NOMO-1 (cell line): ENCODE results near the gene MEPCE.

Source experiments
- DNase-seq, 2 experiments: peaks; one replicate each; lab custom pipeline; 2025; ENCODE audit not compliant: unreplicated experiment in 2 of 2; lab: John Stamatoyannopoulos, UW

MEPCE gene

GRCh38 chr7:100402241-100402640, 27.4 kb upstream of the MEPCE start:
- DNase-seq = no peak

GRCh38 chr7:100406767-100407166, 22.9 kb upstream of the MEPCE start:
- DNase-seq = no peak

- peak; percentile 65 to 83 for DNase-seq
Observed at GRCh38 chr7:100407285-100408180, 22.1 kb upstream of the MEPCE start.

- no peak for DNase-seq
Observed at GRCh38 chr7:100411101-100411500, 18.5 kb upstream of the MEPCE start.

GRCh38 chr7:100413346-100413745, 16.3 kb upstream of the MEPCE start:
- peak; percentile 32 to 60 for DNase-seq

GRCh38 chr7:100413889-100414288, 15.7 kb upstream of the MEPCE start:
- no peak for DNase-seq

- DNase-seq = no peak
Observed at GRCh38 chr7:100415448-100415847, 14.2 kb upstream of the MEPCE start.

GRCh38 chr7:100418930-100419659, 10.5 kb upstream of the MEPCE start:
- no peak for DNase-seq

GRCh38 chr7:100419660-100420226, 9.9 kb upstream of the MEPCE start:
- DNase-seq = no peak

- DNase-seq = no peak
Observed at GRCh38 chr7:100423315-100423714, 6.3 kb upstream of the MEPCE start.

GRCh38 chr7:100425347-100425746, 4.3 kb upstream of the MEPCE start:
- DNase-seq = no peak

- no peak for DNase-seq
Observed at GRCh38 chr7:100426516-100426915, 3.1 kb upstream of the MEPCE start.

- DNase-seq = no peak
Observed at GRCh38 chr7:100427762-100428198, 1.9 kb upstream of the MEPCE start.

GRCh38 chr7:100428199-100428966, 1.2 kb upstream of the MEPCE start, which contains the start of gene ZCWPW1:
Gene ZCWPW1, minus strand, starts transcription at chr7:100428703. Its CDS starts 8,054 bp downstream, at chr7:100420649.
- peak; percentile 99 for DNase-seq

GRCh38 chr7:100428967-100429636, 529 bp upstream of the MEPCE start:
- peak; percentile 100 for DNase-seq

- DNase-seq = peak in 1 of 2 experiments; percentile 57
Observed at GRCh38 chr7:100430493-100431285, 1.1 kb downstream of the MEPCE start.

GRCh38 chr7:100431286-100431735, 1.7 kb downstream of the MEPCE start:
- no peak for DNase-seq

GRCh38 chr7:100432053-100432452, 2.4 kb downstream of the MEPCE start:
- DNase-seq = no peak

GRCh38 chr7:100432621-100433275, 3.1 kb downstream of the MEPCE start:
- DNase-seq = no peak
